Thyroid gland (tissue), 4 donors: ENCODE results near the gene MAP3K3.

Source experiments
- CTCF ChIP-seq, 6 experiments: fragments of 200-600 bp in 3 of 6; fragments of 450-650 bp in 3 of 6; sonication (generic) in 3 of 6; IDR thresholded peaks; one replicate each; pipeline ENCODE4 v1.5.1; 2016 to 2019; ENCODE audit warnings: antibody characterized with exemption in 6 of 6, mild to moderate bottlenecking in 2 of 6, inconsistent platforms in 1 of 6, moderate library complexity in 1 of 6
- POLR2A ChIP-seq, 2 donors: fragments of 450-650 bp; IDR thresholded peaks; one replicate each; pipeline ENCODE4 v1.6.1; 2017; ENCODE audit warnings: antibody characterized with exemption in 2 of 2, mild to moderate bottlenecking in 2 of 2, moderate library complexity in 1 of 2

- no peak for TF ChIP-seq CTCF (IDR thresholded peaks at IDR 0.05)
- TF ChIP-seq POLR2A (IDR thresholded peaks at IDR 0.05), result no peak
Observed at GRCh38 chr17:63631626-63632025, 9.4 kb downstream of the MAP3K3 start.
